HG02885 (cell line): Measurements from ENCODE around the gene ABI1.

Experiments used
- ATAC-seq: cut with Tn5 transposase; IDR thresholded peaks from one replicate; pipeline ENCODE4 v1.9.1; 2021; ENCODE audit warnings: mild to moderate bottlenecking; ENCODE audit not compliant: unreplicated experiment, poor library complexity

ABI1 gene

DNA sequence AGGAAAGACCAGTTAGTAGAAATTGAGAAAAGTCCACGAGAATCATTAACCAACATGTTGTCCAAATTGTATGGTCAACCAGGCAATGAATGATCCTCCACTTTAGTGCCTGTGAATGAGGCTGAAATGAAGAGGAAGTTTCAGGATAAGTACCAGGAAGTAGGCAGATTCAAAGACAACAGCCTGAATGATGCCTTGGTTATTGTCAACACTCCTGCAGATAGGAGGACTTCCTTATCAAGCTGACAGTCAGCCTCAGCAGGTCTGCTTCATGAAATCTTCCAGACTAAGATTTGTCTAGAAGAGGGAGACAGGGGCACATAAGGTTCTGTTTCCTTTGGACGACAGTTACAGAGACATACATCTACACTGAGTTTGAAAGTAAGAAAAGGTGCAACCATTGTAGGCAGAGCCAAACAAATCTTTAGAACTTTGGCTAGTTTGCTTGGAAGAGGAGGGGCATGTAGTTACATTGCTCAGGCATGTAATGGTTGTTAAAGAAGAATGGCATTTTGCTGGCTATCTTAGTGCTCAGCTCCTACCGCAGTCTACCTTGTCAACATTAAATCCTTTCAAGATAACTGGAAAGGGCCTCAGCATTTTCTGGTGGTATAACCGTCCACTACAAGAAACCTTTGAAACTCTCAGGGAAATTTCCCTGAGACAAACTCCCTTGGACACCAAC lies 81.4 kb downstream of the ABI1 start:
- no peak for ATAC-seq

DNA sequence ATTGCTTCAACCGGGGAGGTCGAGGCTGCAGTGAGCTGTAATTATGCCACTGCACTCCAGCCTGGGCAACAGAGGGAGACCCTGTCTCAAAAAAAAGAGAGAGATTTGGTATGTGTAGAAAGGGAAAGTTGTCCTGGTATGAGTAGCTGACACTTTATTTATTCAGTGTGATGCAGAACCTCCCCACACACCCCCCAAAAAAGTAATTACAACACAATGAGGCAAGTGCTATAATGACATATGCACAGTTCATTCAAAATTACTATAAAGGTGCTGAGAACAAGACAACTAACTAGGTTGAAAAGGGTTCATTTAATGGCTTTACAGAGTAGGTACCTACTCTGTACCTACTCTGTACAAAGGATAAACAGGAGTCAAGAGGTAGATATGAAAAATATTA lies 83.1 kb downstream of the ABI1 start:
- ATAC-seq: no peak

- no peak for ATAC-seq
Measured at GRCh38 chr10:26776258-26776657, 84.5 kb downstream of the ABI1 start.

DNA sequence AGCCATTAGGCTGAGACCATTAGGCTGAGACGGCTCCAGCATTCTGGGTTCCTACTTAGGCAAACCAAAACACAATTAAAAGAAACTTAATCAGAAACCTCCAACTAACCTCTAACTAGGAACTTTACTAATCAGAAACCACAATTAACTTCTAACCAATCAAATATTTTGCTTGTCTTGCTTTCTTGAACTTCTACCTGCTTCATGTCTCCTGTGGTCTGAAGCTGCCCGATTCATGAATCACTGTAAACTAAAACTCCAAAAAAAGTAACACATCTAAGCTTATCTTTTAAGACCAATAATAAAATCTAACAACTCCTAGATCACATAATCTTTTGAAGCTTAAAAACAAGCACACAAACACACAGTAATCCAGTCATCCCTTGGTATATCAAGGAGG lies 87.1 kb downstream of the ABI1 start:
- no peak for ATAC-seq

DNA sequence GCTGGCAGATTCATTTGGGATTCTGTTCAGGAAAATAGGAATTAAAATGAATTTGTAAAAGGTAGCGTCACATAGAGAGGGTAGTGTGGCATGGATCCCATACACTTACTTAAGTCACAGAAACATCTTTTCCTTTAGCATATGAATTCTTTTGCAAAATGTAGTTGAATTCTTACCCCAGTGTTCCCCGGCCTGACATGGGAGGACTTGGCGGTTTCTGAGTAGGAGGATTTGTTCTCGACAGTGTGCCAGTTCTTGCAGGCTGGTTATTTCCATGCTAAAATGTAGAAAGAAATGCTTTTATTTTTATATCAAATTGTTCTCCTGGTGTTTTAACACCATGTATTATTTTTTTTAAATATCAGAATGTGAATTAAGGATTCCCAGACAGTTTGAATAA lies 90.7 kb downstream of the ABI1 start:
- no peak for ATAC-seq

GRCh38 chr10:26765549-26765948 lies 95.2 kb downstream of the ABI1 start:
- no peak for ATAC-seq

- no peak for ATAC-seq
Measured at GRCh38 chr10:26759008-26759407, 101.8 kb downstream of the ABI1 start.

DNA sequence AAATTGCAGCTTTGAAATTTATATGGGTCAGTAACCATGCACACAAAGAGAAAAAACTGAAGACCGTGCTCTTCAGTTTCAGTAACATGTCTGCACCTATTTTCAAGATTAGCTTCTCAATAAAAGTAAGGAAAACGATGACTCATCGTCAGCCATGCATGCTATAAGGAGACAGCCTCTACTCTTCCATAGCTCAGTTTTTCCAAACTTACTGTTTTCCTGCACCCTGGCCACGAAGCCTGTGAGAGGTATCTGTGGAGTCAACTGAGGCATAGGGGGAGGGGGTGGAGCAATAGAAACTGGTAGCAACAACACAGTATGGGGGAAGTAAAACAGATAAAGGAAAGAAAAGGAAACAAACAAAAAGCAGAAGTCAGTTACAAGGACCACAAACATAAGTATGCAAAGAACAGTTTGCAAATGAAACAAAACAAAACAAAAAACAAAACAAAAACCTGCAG lies 105.3 kb downstream of the ABI1 start:
- peak; percentile 98 for ATAC-seq

DNA sequence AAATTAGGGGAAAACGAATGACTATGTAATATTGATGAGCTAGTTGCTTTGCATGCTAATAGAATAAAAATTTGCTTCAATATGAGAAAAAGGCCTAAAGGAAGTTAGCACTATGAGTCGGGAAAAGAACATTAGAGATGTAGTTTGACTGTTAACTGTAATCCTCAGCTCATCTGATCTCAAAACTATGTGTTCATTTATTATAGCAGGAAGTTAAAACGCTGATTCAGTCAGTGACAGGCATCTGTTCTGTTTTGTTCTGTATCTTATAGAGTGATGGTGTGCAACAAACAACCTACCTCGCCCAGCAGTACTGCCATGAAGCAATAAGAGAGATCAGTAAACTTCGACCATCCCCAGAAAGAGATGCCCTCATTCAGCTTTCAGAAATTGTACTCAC lies 114.7 kb downstream of the ABI1 start:
- ATAC-seq: no peak

DNA sequence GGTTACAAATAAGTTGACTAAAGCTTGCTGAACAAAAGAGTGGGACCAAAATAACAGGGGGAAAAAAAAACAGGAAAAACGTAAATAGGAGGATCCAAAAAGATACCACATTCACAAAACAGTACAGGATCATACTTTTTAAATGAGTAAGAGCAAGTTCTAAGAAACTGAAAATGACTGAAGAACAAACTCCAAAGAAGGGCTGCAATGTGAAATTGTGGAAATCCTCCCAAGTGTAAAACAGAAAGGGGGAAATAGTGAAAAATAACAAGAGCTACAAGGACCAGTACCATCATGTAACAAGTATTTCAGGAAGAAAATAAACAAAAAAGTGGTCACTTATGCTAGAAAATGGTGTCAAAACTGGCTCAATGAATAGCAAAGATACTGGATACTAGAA lies 116.9 kb downstream of the ABI1 start:
- no peak for ATAC-seq

DNA sequence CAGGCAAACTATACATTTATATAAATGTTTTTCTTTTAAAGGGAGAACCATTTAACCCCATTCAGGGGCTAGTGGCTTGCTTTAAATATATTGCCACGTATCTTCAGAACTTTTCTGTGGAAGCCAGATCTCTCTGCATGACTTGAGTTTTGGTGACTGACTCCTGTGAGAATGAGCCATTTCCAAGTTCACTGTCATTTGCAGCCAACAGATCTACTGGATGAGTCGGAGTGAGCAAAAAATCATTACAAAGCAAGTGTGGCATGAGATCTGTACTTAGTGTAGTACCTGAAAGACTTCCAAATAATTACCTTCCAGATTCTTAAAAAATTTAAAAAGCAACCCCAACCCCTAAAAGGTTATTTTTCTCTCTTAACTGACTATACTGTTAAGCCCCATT lies 117.7 kb downstream of the ABI1 start:
- no peak for ATAC-seq

GRCh38 chr10:26741368-26741767 lies 119.4 kb downstream of the ABI1 start:
- no peak for ATAC-seq

GRCh38 chr10:26739071-26739631 lies 121.6 kb downstream of the ABI1 start:
- peak; percentile 32 for ATAC-seq

DNA sequence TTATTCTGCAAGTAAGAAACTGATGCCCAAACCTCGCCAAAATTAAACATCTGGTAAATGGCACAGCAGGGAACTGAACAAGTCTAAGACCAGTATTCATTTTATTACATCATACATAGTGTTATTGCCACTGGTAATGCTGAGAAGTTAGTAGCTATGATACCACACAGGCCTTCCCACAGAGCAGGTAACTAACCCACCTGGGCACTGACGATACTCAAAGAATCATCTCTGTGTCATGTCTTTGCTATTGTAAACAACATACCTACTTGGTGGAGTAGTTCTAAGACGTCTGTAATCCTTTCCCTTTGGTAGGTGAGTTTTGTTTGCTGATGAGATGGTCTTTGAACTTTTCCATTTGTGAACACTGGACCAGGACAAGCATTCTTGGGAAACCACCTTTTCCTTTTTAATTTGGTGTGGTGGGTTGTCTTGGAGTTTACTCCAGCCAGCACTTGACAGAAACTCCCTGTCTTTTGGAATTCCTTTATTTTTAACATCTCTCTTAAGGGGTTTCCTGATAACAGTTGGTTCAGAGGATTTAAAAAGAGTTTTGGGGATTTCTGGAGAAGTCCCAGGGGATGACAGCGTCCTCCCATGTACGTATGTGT lies 122.4 kb downstream of the ABI1 start:
- no peak for ATAC-seq

GRCh38 chr10:26737730-26738129 lies 123.0 kb downstream of the ABI1 start:
- peak; percentile 80 for ATAC-seq

DNA sequence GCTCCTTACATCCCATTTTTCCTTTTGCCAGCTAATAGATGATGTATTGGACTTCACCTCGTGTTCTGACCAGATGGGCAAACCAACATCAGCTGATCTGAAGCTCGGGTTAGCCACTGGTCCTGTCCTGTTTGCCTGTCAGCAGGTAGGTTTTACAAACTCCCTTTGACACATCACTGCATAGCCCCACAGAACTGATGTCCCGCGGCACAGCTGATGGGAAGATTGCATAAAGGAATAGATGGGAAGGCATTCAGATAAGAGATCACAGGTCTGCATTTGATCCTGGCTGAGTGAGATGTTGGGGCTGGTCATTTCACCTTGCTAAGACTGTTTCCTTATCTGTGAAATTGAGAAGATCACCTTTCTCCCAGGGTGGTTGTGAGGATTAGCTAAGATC lies 125.3 kb downstream of the ABI1 start:
- ATAC-seq: no peak

- ATAC-seq: no peak
Measured at GRCh38 chr10:26733750-26734568, 126.8 kb downstream of the ABI1 start.

DNA sequence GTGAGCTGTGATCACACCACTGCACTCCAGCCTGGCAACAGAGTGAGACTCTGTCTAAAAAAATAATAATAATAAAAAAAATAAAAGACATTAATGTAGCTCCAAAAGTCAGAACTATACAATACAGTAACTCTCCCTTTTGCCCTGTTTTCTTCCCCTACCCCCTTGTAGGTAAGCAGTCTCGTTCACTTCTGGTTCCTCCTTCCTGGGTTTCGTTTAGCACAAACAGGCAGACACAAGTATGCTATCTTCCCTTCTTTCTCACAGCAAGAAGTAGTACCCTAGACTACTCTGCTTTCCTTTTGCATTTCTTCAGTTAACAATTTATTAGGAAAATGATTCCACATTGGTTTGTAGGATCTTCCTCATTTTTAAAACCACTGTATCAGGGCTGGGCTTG lies 130.2 kb downstream of the ABI1 start:
- ATAC-seq: no peak

DNA sequence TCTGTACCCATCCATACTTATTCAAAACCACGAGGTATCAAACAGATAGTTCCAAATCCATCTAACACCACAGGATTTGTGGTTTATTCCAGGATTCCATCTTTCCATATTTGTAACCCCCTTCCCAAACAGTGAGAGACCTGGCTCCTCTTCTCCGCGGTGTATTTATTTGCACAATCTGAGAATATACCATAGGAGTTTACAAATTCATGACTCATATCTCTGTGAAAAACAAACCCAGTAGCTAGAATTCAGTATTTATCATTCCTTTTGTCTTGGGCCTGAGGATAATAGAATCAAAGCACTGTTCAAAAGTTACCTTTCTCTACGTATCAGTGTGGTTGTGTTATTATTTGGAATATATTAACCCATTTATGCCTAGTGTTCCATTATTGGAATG lies 131.4 kb downstream of the ABI1 start:
- ATAC-seq: no peak

GRCh38 chr10:26728957-26729356 lies 131.8 kb downstream of the ABI1 start:
- ATAC-seq: no peak

DNA sequence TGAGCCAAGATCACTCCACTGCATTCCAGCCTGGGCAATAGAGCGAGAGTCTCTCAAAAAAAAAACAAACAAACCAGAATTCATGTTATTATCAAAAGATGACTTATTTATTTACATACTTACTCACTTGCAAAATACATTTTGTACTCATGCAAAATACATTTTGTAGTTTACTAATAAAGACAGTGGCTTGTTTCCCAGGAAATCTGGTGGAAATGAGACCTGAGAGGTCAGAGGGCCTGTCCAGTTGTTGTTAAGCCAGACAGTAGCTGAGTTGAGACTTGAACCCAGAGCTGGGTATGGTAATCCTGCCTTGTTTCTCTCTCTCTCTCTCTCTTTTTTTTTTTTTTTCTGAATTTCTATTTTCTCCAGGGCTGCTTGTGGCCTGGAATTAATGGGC lies 133.8 kb downstream of the ABI1 start:
- ATAC-seq: no peak
